ENCODE results near the gene SLC25A21.

The SLC25A21 gene

DNA sequence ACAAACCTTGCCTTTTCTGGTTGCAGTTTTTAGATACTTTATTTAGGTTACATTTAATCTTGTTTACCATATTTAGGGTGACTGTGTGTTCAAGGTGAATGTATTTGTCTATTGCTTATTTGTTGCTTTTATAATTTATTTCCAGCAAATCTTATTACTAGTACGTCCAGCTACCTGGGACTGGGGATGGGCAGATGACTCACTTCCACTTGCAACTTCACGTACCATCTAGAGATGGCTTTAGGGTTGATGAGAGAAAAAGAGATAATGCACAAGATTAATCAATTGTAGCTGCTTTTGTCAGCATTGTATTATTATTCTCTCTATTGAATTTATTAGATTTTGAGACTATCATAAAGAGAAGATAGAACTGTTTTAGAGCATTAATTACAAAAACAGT lies 30.4 kb upstream of the SLC25A21 start:
- no peak overlapping the region for H3K9ac ChIP-seq (ENCODE audit: low read length)
- no peaks in the 10 kb centered on the region for H3K27me3 ChIP-seq (replicated peaks; ENCODE audit: insufficient read depth, low read length)
- H3K36me3 ChIP-seq (replicated peaks; ENCODE audit: insufficient read depth, low read length), result no peaks in the 10 kb centered on the region
- no peaks in the 10 kb centered on the region for H3K9me2 ChIP-seq (replicated peaks; ENCODE audit: insufficient read depth, low read length)
- TF ChIP-seq, protein P1, sequence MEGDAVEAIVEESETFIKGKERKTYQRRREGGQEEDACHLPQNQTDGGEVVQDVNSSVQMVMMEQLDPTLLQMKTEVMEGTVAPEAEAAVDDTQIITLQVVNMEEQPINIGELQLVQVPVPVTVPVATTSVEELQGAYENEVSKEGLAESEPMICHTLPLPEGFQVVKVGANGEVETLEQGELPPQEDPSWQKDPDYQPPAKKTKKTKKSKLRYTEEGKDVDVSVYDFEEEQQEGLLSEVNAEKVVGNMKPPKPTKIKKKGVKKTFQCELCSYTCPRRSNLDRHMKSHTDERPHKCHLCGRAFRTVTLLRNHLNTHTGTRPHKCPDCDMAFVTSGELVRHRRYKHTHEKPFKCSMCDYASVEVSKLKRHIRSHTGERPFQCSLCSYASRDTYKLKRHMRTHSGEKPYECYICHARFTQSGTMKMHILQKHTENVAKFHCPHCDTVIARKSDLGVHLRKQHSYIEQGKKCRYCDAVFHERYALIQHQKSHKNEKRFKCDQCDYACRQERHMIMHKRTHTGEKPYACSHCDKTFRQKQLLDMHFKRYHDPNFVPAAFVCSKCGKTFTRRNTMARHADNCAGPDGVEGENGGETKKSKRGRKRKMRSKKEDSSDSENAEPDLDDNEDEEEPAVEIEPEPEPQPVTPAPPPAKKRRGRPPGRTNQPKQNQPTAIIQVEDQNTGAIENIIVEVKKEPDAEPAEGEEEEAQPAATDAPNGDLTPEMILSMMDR (IDR thresholded peaks at IDR 0.05; ENCODE audit: low read length), result no peak
- TF ChIP-seq EZH2 (optimal IDR thresholded peaks at IDR 0.05; ENCODE audit: low read depth, low read length) (no peak), EZH2phosphoT487 (IDR thresholded peaks at IDR 0.05; ENCODE audit: low read length) (no peak)
- H3K79me2 ChIP-seq (ENCODE audit: low read length), result no peaks in the 10 kb centered on the region
- no peaks in the 10 kb centered on the region for H3K4me1 ChIP-seq (ENCODE audit: low read length)
- no peak overlapping the region for H3K4me2 ChIP-seq (ENCODE audit: low read depth, low read length)
- H3F3A ChIP-seq (ENCODE audit: insufficient read depth, low read length), result no peaks in the 10 kb centered on the region
- no peak overlapping the region for H2AFZ ChIP-seq (ENCODE audit: low read length)
- no peak overlapping the region for H3K27ac ChIP-seq (ENCODE audit: low read length)
- DNase-seq, result no peak
- H4K20me1 ChIP-seq (ENCODE audit: insufficient read depth, low read length), result no peaks in the 10 kb centered on the region
- no peaks in the 10 kb centered on the region for H3K9me3 ChIP-seq (replicated peaks; ENCODE audit: insufficient read depth, low read length)
- no peak overlapping the region for H3K4me3 ChIP-seq (ENCODE audit: low read length)

DNA sequence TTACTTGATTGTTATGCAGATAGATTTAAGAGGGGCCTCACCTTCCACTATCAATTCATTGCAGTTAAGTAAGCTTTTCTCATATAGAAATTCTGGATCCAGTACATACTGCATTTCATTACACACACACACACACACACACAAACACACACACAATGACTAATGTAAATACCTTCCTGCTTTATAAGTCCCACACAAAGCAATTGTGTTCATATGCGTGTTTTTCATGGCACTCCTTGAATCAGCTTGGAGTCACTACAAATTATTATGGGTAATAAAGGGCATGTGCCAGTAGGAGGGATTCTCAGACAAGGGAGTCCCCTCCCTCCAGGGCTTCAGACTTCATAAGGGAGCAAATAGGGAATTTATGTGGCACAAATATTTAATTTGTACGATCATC lies 29.9 kb upstream of the SLC25A21 start:
- no peaks in the 10 kb centered on the region for H3K9me2 ChIP-seq (replicated peaks; ENCODE audit: insufficient read depth, low read length)
- H3K79me2 ChIP-seq (ENCODE audit: low read length), result no peaks in the 10 kb centered on the region
- no peaks in the 10 kb centered on the region for H3F3A ChIP-seq (ENCODE audit: insufficient read depth, low read length)
- H4K20me1 ChIP-seq (ENCODE audit: insufficient read depth, low read length), result no peaks in the 10 kb centered on the region
- no peak overlapping the region for H3K4me3 ChIP-seq (ENCODE audit: low read length)
- no peaks in the 10 kb centered on the region for H3K9me3 ChIP-seq (replicated peaks; ENCODE audit: insufficient read depth, low read length)
- TF ChIP-seq EZH2 (optimal IDR thresholded peaks at IDR 0.05; ENCODE audit: low read depth, low read length), result no peak
- no peak for TF ChIP-seq EZH2phosphoT487 (IDR thresholded peaks at IDR 0.05; ENCODE audit: low read length)
- TF ChIP-seq, protein P1 (IDR thresholded peaks at IDR 0.05; ENCODE audit: low read length), result no peak
- H3K36me3 ChIP-seq (replicated peaks; ENCODE audit: insufficient read depth, low read length), result no peaks in the 10 kb centered on the region
- H3K9ac ChIP-seq (ENCODE audit: low read length), result no peak overlapping the region
- DNase-seq, result no peak
- no peak overlapping the region for H3K4me2 ChIP-seq (ENCODE audit: low read depth, low read length)
- H3K4me1 ChIP-seq (ENCODE audit: low read length), result no peaks in the 10 kb centered on the region
- H2AFZ ChIP-seq (ENCODE audit: low read length), result no peak overlapping the region
- no peaks in the 10 kb centered on the region for H3K27me3 ChIP-seq (replicated peaks; ENCODE audit: insufficient read depth, low read length)
- H3K27ac ChIP-seq (ENCODE audit: low read length), result no peak overlapping the region

DNA sequence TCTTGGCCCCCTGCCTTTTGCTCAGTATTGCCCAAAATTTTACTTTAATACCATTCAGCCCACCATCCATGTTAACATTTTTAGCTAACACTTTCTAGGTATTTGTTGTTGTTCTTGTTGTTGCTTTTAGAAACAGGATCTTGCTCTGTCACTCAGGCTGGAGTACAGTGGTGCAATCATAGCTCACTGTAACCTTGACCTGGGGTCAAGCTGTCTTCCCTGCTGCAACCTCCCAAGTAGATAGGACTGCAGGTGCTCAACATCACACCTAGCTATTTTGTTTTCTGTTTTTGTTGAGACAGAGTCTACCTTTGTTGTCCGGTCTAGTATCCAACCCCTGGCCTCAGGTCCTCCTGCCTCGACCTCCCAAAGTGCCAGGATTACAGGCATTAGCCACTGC lies 29.3 kb upstream of the SLC25A21 start:
- Histone ChIP-seq H3K9me2 (replicated peaks; ENCODE audit: insufficient read depth, low read length) (no peaks in the 10 kb centered on the region), H4K20me1 (ENCODE audit: insufficient read depth, low read length) (no peaks in the 10 kb centered on the region), H3K4me3 (ENCODE audit: low read length) (no peak overlapping the region), H3K9ac (ENCODE audit: low read length) (no peak overlapping the region), H3K79me2 (ENCODE audit: low read length) (no peaks in the 10 kb centered on the region), H2AFZ (ENCODE audit: low read length) (no peak overlapping the region), H3K4me2 (ENCODE audit: low read depth, low read length) (no peak overlapping the region), H3F3A (ENCODE audit: insufficient read depth, low read length) (no peaks in the 10 kb centered on the region), H3K27me3 (replicated peaks; ENCODE audit: insufficient read depth, low read length) (no peaks in the 10 kb centered on the region), H3K9me3 (replicated peaks; ENCODE audit: insufficient read depth, low read length) (no peaks in the 10 kb centered on the region), H3K36me3 (replicated peaks; ENCODE audit: insufficient read depth, low read length) (no peaks in the 10 kb centered on the region), H3K27ac (ENCODE audit: low read length) (no peak overlapping the region), H3K4me1 (ENCODE audit: low read length) (no peaks in the 10 kb centered on the region)
- DNase-seq, result no peak
- TF ChIP-seq EZH2phosphoT487 (IDR thresholded peaks at IDR 0.05; ENCODE audit: low read length), result no peak
- TF ChIP-seq, protein P1 (IDR thresholded peaks at IDR 0.05; ENCODE audit: low read length), result no peak
- no peak for TF ChIP-seq EZH2 (optimal IDR thresholded peaks at IDR 0.05; ENCODE audit: low read depth, low read length)

All from MM.1S (cell line).